Transverse colon (tissue), 4 donors: Measurements from ENCODE around the gene RNASE12. TPM values are rescaled to one million over a fixed set of nuclear protein-coding genes. Genes with fewer than 3 reads are reported as not detected.

ENCODE experiments used
- DNase-seq: peaks from one replicate; pipeline ENCODE4 v3.0.0-alpha.2; 2019
- H3K27ac ChIP-seq, 4 donors: fragments of 200-600 bp; sonication (generic); 2 replicates each; pipeline ENCODE4 v1.5.1; 2016 to 2018; ENCODE audit warnings: inconsistent platforms in 4 of 4
- H3K27me3 ChIP-seq: fragments of 200-600 bp; sonication (generic); 2 replicates; pipeline ENCODE4 v1.5.1; 2017; ENCODE audit warnings: inconsistent platforms
- H3K36me3 ChIP-seq, 4 donors: fragments of 200-600 bp; sonication (generic); 2 replicates each; pipeline ENCODE4 v1.5.1; 2017 to 2019; ENCODE audit warnings: inconsistent platforms in 4 of 4
- H3K4me1 ChIP-seq, 4 donors: fragments of 200-600 bp; sonication (generic); 2 replicates each; pipeline ENCODE4 v1.5.1; 2017 to 2020; ENCODE audit warnings: inconsistent platforms in 4 of 4
- H3K4me3 ChIP-seq, 4 donors: fragments of 200-600 bp; sonication (generic); 1 replicate in 1 of 4; 2 replicates in 3 of 4; pipeline versions ENCODE4 v1.5.1 to v1.6.1; 2017 to 2019; ENCODE audit warnings: inconsistent platforms in 4 of 4
- H3K9me3 ChIP-seq, 2 donors: fragments of 200-600 bp; sonication (generic); 2 replicates each; pipeline ENCODE4 v1.5.1; 2017 to 2019; ENCODE audit warnings: inconsistent platforms in 2 of 2
- CTCF ChIP-seq, 5 experiments: fragments of 200-600 bp in 3 of 5; fragments of 450-650 bp in 2 of 5; sonication (generic) in 3 of 5; IDR thresholded peaks; 1 replicate in 2 of 5; 2 replicates in 3 of 5; pipeline ENCODE4 v1.5.1; 2016 to 2017; ENCODE audit warnings: antibody characterized with exemption in 5 of 5, inconsistent platforms in 3 of 5, mild to moderate bottlenecking in 2 of 5, moderate library complexity in 1 of 5
- EP300 ChIP-seq: sonication (generic); formaldehyde crosslinking; IDR thresholded peaks from one replicate; pipeline ENCODE4 v1.6.1; 2017; ENCODE audit warnings: antibody characterized with exemption, low read depth
- POLR2A ChIP-seq: fragments of 450-650 bp; IDR thresholded peaks from one replicate; pipeline ENCODE4 v1.6.1; 2016; ENCODE audit warnings: antibody characterized with exemption, mild to moderate bottlenecking, moderate library complexity
- POLR2AphosphoS5 ChIP-seq, 3 donors: sonication (generic); formaldehyde crosslinking; IDR thresholded peaks; one replicate each; pipeline ENCODE4 v1.6.1; 2016; ENCODE audit warnings: antibody characterized with exemption in 3 of 3
- WGBS, 2 donors: methylation state at CpG; one replicate each; pipeline ENCODE4 v1.1.5; 2018; ENCODE audit warnings: low coverage in 1 of 2; 5-methylcytosine and 5-hydroxymethylcytosine counted together
- in situ Hi-C, 4 donors: fragments of 200-750 bp; cut with MboI; loops; one replicate each; pipeline versions ENCODE4 v1.15.0 to v1.15.1; 2017; ENCODE audit warnings: low sequenced_read_pairs in 3 of 4, low pct_ligation_motif_present in 1 of 4, low pct_unique_long_range_greater_than_20kb in 1 of 4
- intact Hi-C: fragments of 100-400 bp; cut with DNase I; formaldehyde crosslinking; loops from one replicate; pipeline ENCODE4 v1.15.1; 2023; ENCODE audit warnings: low total_unique reads
- total RNA-seq, 4 donors: library from RNA; depleted of rRNA; stranded (reverse); fragments of >200 nt; gene quantifications; one replicate each; pipeline ENCODE4 v1.1.0, GENCODE V29; 2016

RNASE12 gene
- total RNA-seq, result not detected

- 82 to 88% methylated on average over 3 to 4 of the region's 4 CpGs for WGBS, 2 donors
- intact Hi-C loops, result no loop called here
- TF ChIP-seq EP300 (no peak), POLR2AphosphoS5 (IDR thresholded peaks at IDR 0.05) (no peak), CTCF (IDR thresholded peaks at IDR 0.05) (no peak), POLR2A (no peak)
These were observed at the start of gene RNASE12 for GRCh38 chr14:20591235-20591634. Gene RNASE12 (minus strand): TSS chr14:20591376. CDS start chr14:20590723, 653 bp downstream.

GRCh38 chr14:20632831-20633691 lies 41.9 kb upstream of the RNASE12 start:
- Histone ChIP-seq H3K27me3 (peaks cover 45% of the 10 kb centered on the region), H3K9me3 (no peaks in the 10 kb centered on the region), H3K4me1 (peaks cover 3 to 28% (median 26%) of the 10 kb centered on the region in 4 donors), H3K36me3 (no peaks in the 10 kb centered on the region), H3K27ac (peak overlapping the region in 1 of 4 donors; percentile 2), H3K4me3 (peak overlapping the region; percentile 5 to 47 (median 17))
- in situ Hi-C loops, result no loop called here
- TF ChIP-seq EP300 (no peak), POLR2A (no peak), POLR2AphosphoS5 (IDR thresholded peaks at IDR 0.05) (no peak), CTCF (IDR thresholded peaks at IDR 0.05) (no peak)
- intact Hi-C loops, result no loop called here
- 0 to 21% methylated on average over 1 to 44 of the region's 45 CpGs for WGBS, 2 donors
- DNase-seq, result peak; percentile 59

More at GRCh38 chr14:20591235-20591634, at the start of gene RNASE12:
- no peak within 1 kb of the TSS for H3K27ac ChIP-seq
- H3K9me3 ChIP-seq, result no peaks in the 10 kb centered on the region
- H3K4me1 ChIP-seq, result no peaks in the 10 kb centered on the region
- in situ Hi-C loops, result loop anchor here in 2 of 4 donors (10.0 kb wide), 2 partner anchors 46 to 66 kb away; no protein-coding TSS in a partner anchor
- no peak within 1 kb of the TSS for H3K4me3 ChIP-seq
- no peak for DNase-seq
- H3K36me3 ChIP-seq, result no peaks in the 10 kb centered on the region
- no peaks in the 10 kb centered on the region for H3K27me3 ChIP-seq

- H3K4me1 ChIP-seq, result peaks cover 3 to 28% (median 26%) of the 10 kb centered on the region in 4 donors
- 0 to 1% methylated on average over 7 to 19 of the region's 19 CpGs for WGBS, 2 donors
- H3K27me3 ChIP-seq, result peaks cover 49% of the 10 kb centered on the region
- no peaks in the 10 kb centered on the region for H3K9me3 ChIP-seq
- H3K4me3 ChIP-seq, result peak overlapping the region; percentile 5 to 47 (median 17)
- H3K27ac ChIP-seq, result no peak overlapping the region
- no peak for DNase-seq
- intact Hi-C loops (no loop called here), in situ Hi-C loops (no loop called here)
- H3K36me3 ChIP-seq, result no peaks in the 10 kb centered on the region
- TF ChIP-seq POLR2AphosphoS5 (IDR thresholded peaks at IDR 0.05) (no peak), CTCF (IDR thresholded peaks at IDR 0.05) (no peak), EP300 (no peak), POLR2A (no peak)
These were observed 41.3 kb upstream of the RNASE12 start for GRCh38 chr14:20632448-20632830.

GRCh38 chr14:20631880-20632389 lies 40.8 kb upstream of the RNASE12 start:
- peaks cover 47% of the 10 kb centered on the region for H3K27me3 ChIP-seq
- 0 to 2% methylated on average over 1 to 18 of the region's 18 CpGs for WGBS, 2 donors
- peaks cover 3 to 28% (median 26%) of the 10 kb centered on the region in 4 donors for H3K4me1 ChIP-seq
- DNase-seq, result peak; percentile 78
- H3K4me3 ChIP-seq, result peak overlapping the region in 3 of 4 donors; percentile 5 to 47 (median 29)
- no peak for TF ChIP-seq POLR2A
- TF ChIP-seq POLR2AphosphoS5 (IDR thresholded peaks at IDR 0.05), result no peak
- TF ChIP-seq EP300, result no peak
- no peak for TF ChIP-seq CTCF (IDR thresholded peaks at IDR 0.05)
- no peaks in the 10 kb centered on the region for H3K9me3 ChIP-seq
- H3K36me3 ChIP-seq, result no peaks in the 10 kb centered on the region
- H3K27ac ChIP-seq, result no peak overlapping the region
- in situ Hi-C loops, result no loop called here
- intact Hi-C loops, result no loop called here
